Activated CD8-positive, alpha-beta T cell treated with anti-CD3 and anti-CD28 coated beads, Interleukin-2, amount 10 ng/mL, durations not matched to agents 7 days and 5 days (primary cell): ENCODE data around the gene ABI1. TPM values are rescaled to one million over a fixed set of nuclear protein-coding genes. Genes with fewer than 3 reads are reported as not detected.

Experiments
- ATAC-seq: fragments of 150-1000 bp; cut with Tn5 transposase; one replicate; pipeline ENCODE4 v1.10.0; 2021; ENCODE audit warnings: moderate library complexity
- CTCF ChIA-PET: fragments of 350-600 bp; sonication (Branson Sonifier 250); formaldehyde crosslinking; loops from one replicate; lab custom pipeline; 2021; ENCODE audit warnings: antibody characterized with exemption; lab: Charles Lee
- POLR2A ChIA-PET: fragments of 350-600 bp; sonication (Branson Sonifier 250); formaldehyde crosslinking; loops from one replicate; lab custom pipeline; 2021; ENCODE audit warnings: antibody characterized with exemption; lab: Charles Lee
- DNase-seq: peaks from one replicate; pipeline ENCODE4 v3.0.0-alpha.2; 2020
- H3K27ac Mint-ChIP-seq: one replicate; pipeline ENCODE4 v1.8.0; 2021; ENCODE audit warnings: mild to moderate bottlenecking, mixed read lengths
- H3K27me3 Mint-ChIP-seq: one replicate; pipeline ENCODE4 v1.8.0; 2021; ENCODE audit warnings: low read depth, mixed read lengths
- H3K36me3 Mint-ChIP-seq: one replicate; pipeline ENCODE4 v1.8.0; 2021; ENCODE audit warnings: low read depth, mixed read lengths
- H3K4me1 Mint-ChIP-seq: one replicate; pipeline ENCODE4 v1.8.0; 2021; ENCODE audit warnings: low read depth, mixed read lengths
- H3K4me3 Mint-ChIP-seq: one replicate; pipeline ENCODE4 v1.8.0; 2021; ENCODE audit warnings: mild to moderate bottlenecking, mixed read lengths
- H3K9me3 Mint-ChIP-seq: one replicate; pipeline ENCODE4 v1.8.0; 2022; ENCODE audit warnings: mixed read lengths; ENCODE audit not compliant: insufficient read depth
- total RNA-seq, 2 experiments: library from RNA; stranded (reverse); gene quantifications; one replicate each; pipeline ENCODE4 v1.2.3, GENCODE V29; 2021

The ABI1 gene
- total RNA-seq, 2 experiments from 2014 or later, result 46.9 to 49.7 TPM

GRCh38 chr10:26703096-26703495 lies 157.7 kb downstream of the ABI1 start:
- no peak for DNase-seq
- ATAC-seq, result no peak
- ChIA-PET CTCF (interaction anchor here (0.6 to 1.3 kb wide), 2 partner anchors 23 to 48 kb away, joined by 3 to 7 read pairs; no protein-coding TSS in a partner anchor), POLR2A (no interaction called here)
- peaks cover 50% of the 10 kb centered on the region for H3K4me1 Mint-ChIP-seq
- H3K27me3 Mint-ChIP-seq, result no peaks in the 10 kb centered on the region
- H3K4me3 Mint-ChIP-seq, result no peak overlapping the region
- H3K9me3 Mint-ChIP-seq, result no peaks in the 10 kb centered on the region
- peaks cover 59% of the 10 kb centered on the region for H3K36me3 Mint-ChIP-seq
- no peak overlapping the region for H3K27ac Mint-ChIP-seq

GRCh38 chr10:26700884-26701630 lies 159.7 kb downstream of the ABI1 start:
- Mint-ChIP-seq H3K4me1 (peaks cover 43% of the 10 kb centered on the region), H3K9me3 (no peaks in the 10 kb centered on the region), H3K4me3 (no peak overlapping the region), H3K27me3 (no peaks in the 10 kb centered on the region), H3K27ac (no peak overlapping the region), H3K36me3 (peaks cover 40% of the 10 kb centered on the region)
- no peak for ATAC-seq
- no peak for DNase-seq
- POLR2A ChIA-PET, result no interaction called here
- CTCF ChIA-PET, result no interaction called here

GRCh38 chr10:26699631-26700030 lies 161.1 kb downstream of the ABI1 start:
- ChIA-PET CTCF (no interaction called here), POLR2A (no interaction called here)
- Mint-ChIP-seq H3K27me3 (no peaks in the 10 kb centered on the region), H3K9me3 (no peaks in the 10 kb centered on the region), H3K4me1 (peaks cover 36% of the 10 kb centered on the region), H3K36me3 (peaks cover 33% of the 10 kb centered on the region), H3K27ac (no peak overlapping the region), H3K4me3 (no peak overlapping the region)
- DNase-seq (no peak), ATAC-seq (no peak)

GRCh38 chr10:26698909-26699308 lies 161.8 kb downstream of the ABI1 start:
- no peak for ATAC-seq
- H3K9me3 Mint-ChIP-seq, result no peaks in the 10 kb centered on the region
- no peaks in the 10 kb centered on the region for H3K27me3 Mint-ChIP-seq
- no peak for DNase-seq
- ChIA-PET POLR2A (no interaction called here), CTCF (no interaction called here)
- peaks cover 30% of the 10 kb centered on the region for H3K36me3 Mint-ChIP-seq
- H3K4me1 Mint-ChIP-seq, result peaks cover 36% of the 10 kb centered on the region
- H3K27ac Mint-ChIP-seq, result peak overlapping the region; percentile 35
- H3K4me3 Mint-ChIP-seq, result peak overlapping the region; percentile 99

- no peaks in the 10 kb centered on the region for H3K9me3 Mint-ChIP-seq
- H3K4me1 Mint-ChIP-seq, result peaks cover 35% of the 10 kb centered on the region
- no peak for ATAC-seq
- POLR2A ChIA-PET, result interaction anchor here (0.7 to 2.1 kb wide), 7 partner anchors 9 to 559 kb away, joined by 3 to 14 read pairs (median 3); partner anchors contain the start of genes ABI1, MASTL and YME1L1
- DNase-seq, result no peak
- peaks cover 27% of the 10 kb centered on the region for H3K36me3 Mint-ChIP-seq
- peak overlapping the region; percentile 99 for H3K4me3 Mint-ChIP-seq
- H3K27me3 Mint-ChIP-seq, result no peaks in the 10 kb centered on the region
- CTCF ChIA-PET, result interaction anchor here (2.1 to 2.7 kb wide), 2 partner anchors 28 to 163 kb away, joined by 6 to 16 read pairs; partner anchors contain the start of gene ABI1
- peak overlapping the region; percentile 86 for H3K27ac Mint-ChIP-seq
These were observed 162.7 kb downstream of the ABI1 start for GRCh38 chr10:26697922-26698608.

- H3K36me3 Mint-ChIP-seq, result peaks cover 23% of the 10 kb centered on the region
- POLR2A ChIA-PET, result interaction anchor here (0.7 to 2.1 kb wide), 11 partner anchors 9 to 560 kb away, joined by 3 to 14 read pairs (median 3); partner anchors contain the start of genes ABI1, MASTL and YME1L1
- H3K4me1 Mint-ChIP-seq, result peaks cover 35% of the 10 kb centered on the region
- CTCF ChIA-PET, result interaction anchor here (0.7 to 2.7 kb wide), 6 partner anchors 12 to 362 kb away, joined by 3 to 16 read pairs (median 4); partner anchors contain the start of gene ABI1
- peak within 1 kb of the TSS; percentile 92 for H3K27ac Mint-ChIP-seq
- peak within 1 kb of the TSS; percentile 99 for H3K4me3 Mint-ChIP-seq
- peak; percentile 72 for DNase-seq
- H3K9me3 Mint-ChIP-seq, result no peaks in the 10 kb centered on the region
- ATAC-seq, result peak; percentile 86
- no peaks in the 10 kb centered on the region for H3K27me3 Mint-ChIP-seq
These were observed 163.4 kb downstream of the ABI1 start, which contains the start of gene PDSS1 for GRCh38 chr10:26697163-26697921. TSS of gene PDSS1 (plus strand) at chr10:26697701. CDS start at chr10:26697712, 11 bp downstream.

GRCh38 chr10:26696786-26697162 lies 164.0 kb downstream of the ABI1 start:
- H3K27ac Mint-ChIP-seq, result peak overlapping the region; percentile 92
- ChIA-PET CTCF (interaction anchor here (0.7 to 2.7 kb wide), 6 partner anchors 11 to 361 kb away, joined by 3 to 16 read pairs (median 4); partner anchors contain the start of gene ABI1), POLR2A (interaction anchor here (0.6 to 2.1 kb wide), 9 partner anchors 8 to 539 kb away, joined by 3 to 14 read pairs (median 4); partner anchors contain the start of genes ABI1, MASTL and YME1L1)
- peaks cover 31% of the 10 kb centered on the region for H3K4me1 Mint-ChIP-seq
- H3K27me3 Mint-ChIP-seq, result no peaks in the 10 kb centered on the region
- no peaks in the 10 kb centered on the region for H3K9me3 Mint-ChIP-seq
- H3K4me3 Mint-ChIP-seq, result peak overlapping the region; percentile 87
- ATAC-seq, result peak; percentile 2
- DNase-seq, result no peak
- peaks cover 17% of the 10 kb centered on the region for H3K36me3 Mint-ChIP-seq

Other genes with a start within 250 kb of the ABI1 start
- gene PDSS1, start 163.3 kb downstream of the ABI1 start, total RNA-seq, result 10 to 100 TPM; 17.8 to 19.4 TPM
- gene ANKRD26, start 239.5 kb upstream of the ABI1 start, total RNA-seq, result 10 to 100 TPM in 1 of 2 experiments, 1 to 10 TPM in 1; 9.0 to 12.8 TPM